SU-DHL-6 (cell line): ENCODE measurements around the gene KCNH1.

Experiments
- EZH2phosphoT487 ChIP-seq: fragments of 200-600 bp; sonication (generic), shearing (Covaris generic); conservative IDR thresholded peaks from 2 replicates; pipeline ENCODE4 v1.6.1; 2018; ENCODE audit warnings: mild to moderate bottlenecking, antibody characterized with exemption, low read length, moderate library complexity, mixed read lengths
- TF ChIP-seq, protein P1 (sequence below): fragments of 200-600 bp; sonication (generic); IDR thresholded peaks from one replicate; pipeline ENCODE4 v1.5.1; 2017; ENCODE audit warnings: antibody characterized with exemption, mild to moderate bottlenecking, low read length, moderate library complexity; ENCODE audit not compliant: insufficient read depth, poor library complexity, severe bottlenecking

DNA sequence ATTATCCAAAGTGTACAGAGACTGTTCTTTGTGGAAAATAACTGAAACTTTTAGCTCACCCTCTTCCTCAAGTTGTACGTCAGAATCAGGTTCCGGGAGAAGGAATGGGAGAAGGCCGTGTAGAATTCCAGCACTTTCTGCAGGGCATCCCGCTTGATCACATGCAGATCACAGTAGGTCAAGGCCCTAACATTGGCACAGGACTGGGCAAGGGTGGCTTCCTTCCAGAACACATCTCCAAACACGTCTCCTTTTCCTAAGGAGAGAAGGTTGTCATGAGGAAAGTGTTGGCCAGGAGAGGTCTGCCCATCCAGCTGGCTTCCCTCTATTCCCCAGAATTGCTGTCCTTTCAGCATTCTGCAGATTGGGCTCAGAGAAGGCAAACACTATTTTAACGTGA, 358.7 kb downstream of the KCNH1 start:
- TF ChIP-seq, protein P1, sequence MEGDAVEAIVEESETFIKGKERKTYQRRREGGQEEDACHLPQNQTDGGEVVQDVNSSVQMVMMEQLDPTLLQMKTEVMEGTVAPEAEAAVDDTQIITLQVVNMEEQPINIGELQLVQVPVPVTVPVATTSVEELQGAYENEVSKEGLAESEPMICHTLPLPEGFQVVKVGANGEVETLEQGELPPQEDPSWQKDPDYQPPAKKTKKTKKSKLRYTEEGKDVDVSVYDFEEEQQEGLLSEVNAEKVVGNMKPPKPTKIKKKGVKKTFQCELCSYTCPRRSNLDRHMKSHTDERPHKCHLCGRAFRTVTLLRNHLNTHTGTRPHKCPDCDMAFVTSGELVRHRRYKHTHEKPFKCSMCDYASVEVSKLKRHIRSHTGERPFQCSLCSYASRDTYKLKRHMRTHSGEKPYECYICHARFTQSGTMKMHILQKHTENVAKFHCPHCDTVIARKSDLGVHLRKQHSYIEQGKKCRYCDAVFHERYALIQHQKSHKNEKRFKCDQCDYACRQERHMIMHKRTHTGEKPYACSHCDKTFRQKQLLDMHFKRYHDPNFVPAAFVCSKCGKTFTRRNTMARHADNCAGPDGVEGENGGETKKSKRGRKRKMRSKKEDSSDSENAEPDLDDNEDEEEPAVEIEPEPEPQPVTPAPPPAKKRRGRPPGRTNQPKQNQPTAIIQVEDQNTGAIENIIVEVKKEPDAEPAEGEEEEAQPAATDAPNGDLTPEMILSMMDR, result no peak
- no peak for TF ChIP-seq EZH2phosphoT487
